Activated CD8-positive, alpha-beta memory T cell treated with anti-CD3 and anti-CD28 coated beads, Interleukin-2, amount 50 U/mL, for 24 hours (primary cell): ENCODE results near the gene TFG.
A peak's percentile ranks its signal among the peaks of the same experiment; 100 is the strongest.
"Not testable (repeated sequence)": the region's sequence is repeated elsewhere in the genome, so short reads cannot be mapped to it uniquely, and the experiment has no call there.

Experiments
- DNase-seq: peaks from one replicate; pipeline ENCODE4 v3.0.0-alpha.2; 2020; ENCODE audit errors: extremely low read depth

TFG gene

DNA sequence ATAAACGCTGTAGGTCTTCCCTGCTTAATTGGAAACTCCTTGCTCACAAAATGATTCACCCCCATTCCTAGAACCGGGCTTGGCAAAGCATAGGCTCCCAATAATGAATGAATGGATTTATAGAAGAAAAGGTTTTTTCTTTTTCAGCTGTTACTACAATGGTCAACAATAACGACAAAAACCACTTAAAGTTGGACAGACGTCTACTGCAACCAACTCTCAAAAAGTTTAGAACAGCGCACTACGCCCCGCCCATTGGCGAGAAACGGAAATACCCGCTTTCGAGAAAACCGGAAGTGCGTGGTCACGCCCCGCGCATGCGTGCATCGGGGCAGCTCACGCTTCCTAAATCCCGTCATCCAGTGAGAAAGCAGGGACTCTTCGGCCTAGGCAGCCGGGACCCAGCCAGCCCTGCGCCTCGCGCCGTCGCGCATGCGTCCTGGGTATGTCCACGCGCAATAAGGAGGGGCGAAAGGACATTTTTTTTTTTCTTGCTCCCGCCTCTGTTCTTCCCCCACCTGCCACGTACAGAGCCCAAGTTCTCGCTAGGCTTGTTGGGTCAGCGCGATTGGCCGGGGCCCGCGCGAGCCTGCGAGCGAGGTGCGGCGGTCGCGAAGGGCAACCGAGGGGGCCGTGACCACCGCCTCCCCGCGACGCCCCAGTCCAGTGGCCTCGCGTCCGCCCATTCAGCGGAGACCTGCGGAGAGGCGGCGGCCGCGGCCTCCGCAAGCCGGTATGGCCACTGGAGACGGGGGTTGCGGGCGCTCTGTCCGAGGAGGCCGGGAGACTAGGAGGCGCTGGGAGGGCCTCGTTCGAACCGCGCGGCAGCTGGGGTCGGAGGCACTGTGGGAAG is at the start of gene TFG:
Gene TFG (plus strand): TSS at position 506 of the 853 bp plus-strand sequence. CDS start 4,192 bp downstream, outside the sequence.
- peak; percentile 95 for DNase-seq

DNA sequence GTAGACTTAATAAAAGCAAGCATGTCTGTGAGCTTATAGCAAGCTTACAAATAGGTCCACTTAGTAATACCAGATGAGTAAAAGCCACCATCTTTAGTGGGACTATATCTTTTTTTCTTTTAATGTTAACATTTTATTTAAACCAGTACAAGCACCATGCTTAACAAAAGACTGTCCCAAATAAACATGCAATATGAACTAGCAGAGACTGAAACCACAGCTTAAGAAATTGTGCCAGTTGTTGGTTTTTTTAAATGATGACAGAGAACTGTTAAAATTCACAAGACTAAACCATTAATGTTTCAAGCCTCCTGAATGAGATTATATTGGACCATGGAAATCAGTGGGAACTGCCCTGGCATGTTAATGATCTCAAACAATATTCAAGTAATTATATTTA is 48.0 kb upstream of the TFG start:
- not testable (repeated sequence) for DNase-seq

DNA sequence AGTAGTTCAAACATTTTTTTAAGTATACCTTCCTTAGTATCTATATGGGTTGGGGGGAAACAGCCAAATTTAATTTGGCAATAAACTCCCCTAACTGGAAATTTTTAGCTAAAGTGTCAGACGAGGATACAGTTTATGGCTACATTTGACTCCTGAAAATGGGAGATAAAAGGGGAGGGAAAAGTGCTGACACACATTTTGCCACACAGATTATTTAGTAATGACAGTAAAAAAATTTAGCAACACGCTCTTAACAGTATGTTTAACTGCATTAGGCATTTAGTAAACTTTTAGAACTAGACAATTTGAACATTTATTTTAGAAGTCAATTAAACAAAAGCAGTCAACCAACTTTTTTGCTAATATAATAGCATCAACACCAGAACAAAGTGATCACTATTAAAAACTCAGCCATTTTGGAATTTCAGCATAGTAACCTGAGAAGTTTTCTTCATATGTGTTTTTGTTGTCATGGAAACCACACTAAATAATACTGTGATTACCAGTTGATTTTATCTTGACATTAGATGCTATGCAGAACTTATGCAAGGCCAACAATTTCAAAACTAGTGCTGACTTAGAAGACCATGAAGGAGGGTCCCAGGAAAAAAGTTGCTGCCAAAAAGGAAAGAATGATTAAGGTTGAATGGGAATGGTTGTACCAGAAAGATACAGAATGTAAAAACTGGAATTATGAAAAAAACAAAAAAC is 47.0 kb upstream of the TFG start:
- DNase-seq = no peak

DNA sequence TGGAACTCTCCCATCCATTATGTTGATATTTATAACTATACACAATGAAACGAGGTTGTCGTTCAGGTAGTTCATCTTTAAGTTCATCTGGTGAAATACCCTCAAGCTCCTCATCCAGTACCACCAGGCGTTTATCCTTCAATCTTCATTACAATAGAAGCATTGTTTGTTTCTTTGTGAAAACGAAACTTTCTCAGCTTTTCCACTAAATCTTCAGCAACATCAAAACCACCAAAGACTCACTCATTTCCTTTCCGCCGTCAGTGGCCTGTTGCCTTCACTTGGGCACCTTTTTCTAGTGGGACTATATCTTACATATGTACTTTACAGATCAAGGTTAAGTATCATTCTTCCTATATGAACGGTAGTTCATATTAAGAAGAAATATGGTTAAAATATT is 44.1 kb upstream of the TFG start:
- DNase-seq = no peak

DNA sequence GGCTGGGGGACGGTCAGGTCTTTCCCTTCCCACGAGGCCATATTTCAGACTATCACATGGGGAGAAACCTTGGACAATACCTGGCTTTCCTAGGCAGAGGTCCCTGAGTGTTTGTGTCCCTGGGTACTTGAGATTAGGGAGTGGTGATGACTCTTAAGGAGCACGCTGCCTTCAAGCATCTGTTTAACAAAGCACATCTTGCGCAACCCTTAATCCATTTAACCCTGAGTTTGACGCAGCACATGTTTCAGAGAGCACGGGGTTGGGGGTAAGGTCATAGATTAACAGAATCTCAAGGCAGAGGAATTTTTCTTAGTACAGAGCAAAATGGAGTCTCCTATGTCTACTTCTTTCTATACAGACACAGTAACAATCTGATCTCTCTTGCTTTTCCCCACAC is 42.6 kb upstream of the TFG start:
- not testable (repeated sequence) for DNase-seq

DNA sequence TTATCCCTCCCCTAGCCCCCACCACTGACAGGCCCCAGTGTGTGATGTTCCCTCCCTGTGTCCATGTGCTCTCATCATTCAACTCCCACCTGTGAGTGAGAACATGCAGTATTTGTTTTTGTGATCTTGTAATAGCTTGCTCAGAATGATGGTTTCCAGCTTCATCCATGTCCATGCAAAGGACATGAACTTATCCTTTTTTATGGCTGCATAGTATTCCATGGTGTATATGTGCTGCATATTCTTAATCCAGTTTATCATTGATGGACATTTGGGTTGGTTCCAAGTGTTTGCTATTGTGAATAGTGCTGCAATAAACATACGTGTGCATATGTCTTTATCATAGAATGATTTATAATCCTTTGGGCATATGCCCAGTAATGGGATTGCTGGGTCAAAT is 42.0 kb upstream of the TFG start:
- not testable (repeated sequence) for DNase-seq

DNA sequence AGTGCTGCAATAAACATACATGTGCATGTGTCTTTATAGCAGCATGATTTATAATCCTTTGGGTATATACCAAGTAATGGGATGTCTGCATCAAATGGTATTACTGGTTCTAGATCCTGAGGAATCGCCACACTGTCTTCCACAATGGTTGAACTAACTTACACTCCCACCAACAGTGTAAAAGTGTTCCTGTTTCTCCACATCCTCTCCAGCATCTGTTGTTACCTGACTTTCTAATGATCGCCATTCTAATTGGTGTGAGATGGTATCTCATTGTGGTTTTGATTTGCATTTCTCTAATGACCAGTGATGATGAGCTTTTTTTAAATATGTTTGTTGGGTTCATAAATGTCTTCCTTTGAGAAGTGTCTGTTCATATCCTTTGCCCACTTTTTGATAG is 38.3 kb upstream of the TFG start:
- DNase-seq = not testable (repeated sequence)

DNA sequence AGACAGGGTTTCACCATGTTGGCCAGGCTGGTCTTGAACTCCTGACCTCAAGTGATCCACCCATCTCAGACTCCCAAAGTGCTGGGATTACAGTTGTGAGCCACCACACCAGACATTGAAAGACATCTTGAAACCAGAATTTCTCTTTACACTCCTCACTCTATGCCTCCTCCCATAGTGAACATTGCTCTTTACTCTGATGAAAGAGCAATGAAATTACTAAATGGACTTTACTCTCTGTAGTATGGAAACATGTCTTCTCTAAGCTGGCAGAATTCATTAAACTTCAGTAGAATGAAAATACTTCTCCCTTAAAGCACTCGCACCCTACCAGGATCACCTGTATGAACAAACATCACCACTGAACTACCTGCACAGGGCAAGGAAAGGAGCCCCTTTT is 27.8 kb upstream of the TFG start:
- DNase-seq = no peak

DNA sequence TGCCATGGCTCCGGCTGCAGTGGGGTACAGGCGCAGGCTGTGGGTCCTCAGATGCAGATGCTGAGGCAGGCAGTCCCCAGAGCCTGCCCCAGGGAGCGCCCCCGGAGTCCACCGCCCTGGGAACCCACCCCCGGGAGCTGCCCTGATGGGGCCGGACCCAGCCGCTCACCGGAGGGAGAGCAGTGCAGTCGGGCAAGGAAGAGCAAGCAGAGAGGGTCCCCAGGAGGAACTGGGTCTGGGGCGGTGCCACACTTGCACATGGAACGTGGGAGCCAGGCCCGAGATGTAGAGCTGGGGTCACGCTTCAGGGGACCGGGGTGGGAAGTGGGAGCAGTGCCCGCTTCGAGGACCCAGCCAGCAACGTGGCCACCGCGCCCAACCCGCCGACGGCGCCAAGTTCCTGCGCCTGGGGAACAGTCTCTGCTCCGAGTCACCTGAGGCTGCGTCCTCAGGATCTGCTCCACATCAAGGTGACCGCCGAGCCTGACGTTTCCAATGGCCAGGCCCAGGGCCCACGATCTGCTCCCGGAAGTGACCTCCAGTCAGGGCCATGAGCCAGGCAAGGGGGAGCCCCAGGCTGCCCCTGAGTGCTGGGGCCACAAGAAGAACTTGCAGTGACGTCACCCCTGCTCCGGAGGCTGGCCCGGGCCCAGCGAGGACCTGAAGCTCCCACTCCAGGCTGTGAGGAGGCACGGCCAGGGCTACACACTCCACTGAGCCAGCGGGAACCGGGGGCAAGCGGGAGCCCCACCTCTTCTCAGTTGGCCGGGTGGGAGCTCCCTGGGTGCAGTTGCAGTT is 27.0 kb upstream of the TFG start:
- DNase-seq = no peak

DNA sequence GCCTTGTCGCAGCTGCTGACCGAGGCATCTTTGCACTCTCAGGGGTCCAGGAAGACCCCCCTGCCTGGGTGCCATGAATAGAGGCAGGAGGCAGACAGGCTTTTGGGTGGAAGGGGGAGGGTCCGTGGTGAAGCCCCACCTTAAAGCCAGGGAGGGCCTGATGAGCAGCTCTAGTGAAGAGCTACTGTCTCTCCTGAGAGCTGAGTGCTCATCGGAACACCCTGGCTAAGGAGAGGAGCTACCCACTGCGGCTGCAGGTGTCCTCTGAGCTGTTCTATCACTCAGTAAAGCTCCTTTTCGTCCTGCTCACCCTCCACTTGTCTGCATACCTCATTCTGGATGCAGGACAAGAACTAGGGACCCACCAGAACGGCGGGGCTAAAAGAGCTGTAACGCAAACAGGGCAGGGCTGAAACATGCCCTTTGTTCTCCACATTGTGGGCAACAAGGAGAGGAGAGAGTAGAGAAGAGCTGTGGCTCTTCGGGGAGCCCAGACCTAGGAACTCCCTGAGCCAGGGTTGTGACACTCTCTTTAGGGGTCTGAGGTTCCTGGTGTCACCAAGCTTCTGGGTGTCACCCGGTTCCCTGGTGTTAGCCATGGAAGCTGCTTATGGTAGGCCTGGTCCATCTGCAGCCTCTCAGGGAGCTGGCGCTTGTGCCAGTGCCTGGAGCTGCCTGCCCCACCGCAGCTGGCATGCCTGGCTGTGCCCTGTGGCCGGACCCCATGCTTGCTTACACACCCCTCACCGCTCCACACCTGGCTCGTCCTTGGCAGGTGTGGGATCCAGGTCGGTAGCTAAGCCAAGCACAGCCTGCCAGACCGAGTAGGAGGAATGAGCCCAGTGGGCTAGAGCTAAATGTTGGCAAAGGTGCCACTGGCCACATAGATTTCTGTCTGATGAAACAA is 26.2 kb upstream of the TFG start:
- DNase-seq = no peak

DNA sequence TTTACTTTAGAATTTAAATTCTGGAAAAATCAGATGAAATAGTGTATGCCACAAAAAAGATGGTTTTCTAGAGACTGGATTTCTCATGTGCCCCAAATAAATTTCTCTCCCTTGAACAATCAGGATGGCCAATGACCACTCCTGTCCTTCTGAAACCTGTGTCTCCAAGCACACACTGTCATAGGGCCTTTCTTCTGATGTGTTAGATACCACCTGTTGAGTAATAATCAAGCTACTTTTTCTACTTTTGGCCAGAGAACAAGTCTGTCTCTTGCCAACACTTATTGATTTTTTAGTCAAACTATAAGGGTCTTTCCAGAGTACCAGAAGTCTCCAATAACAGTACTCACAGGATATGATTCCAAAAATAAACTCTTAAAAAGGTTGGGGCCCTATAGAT is 16.1 kb upstream of the TFG start:
- DNase-seq = no peak

DNA sequence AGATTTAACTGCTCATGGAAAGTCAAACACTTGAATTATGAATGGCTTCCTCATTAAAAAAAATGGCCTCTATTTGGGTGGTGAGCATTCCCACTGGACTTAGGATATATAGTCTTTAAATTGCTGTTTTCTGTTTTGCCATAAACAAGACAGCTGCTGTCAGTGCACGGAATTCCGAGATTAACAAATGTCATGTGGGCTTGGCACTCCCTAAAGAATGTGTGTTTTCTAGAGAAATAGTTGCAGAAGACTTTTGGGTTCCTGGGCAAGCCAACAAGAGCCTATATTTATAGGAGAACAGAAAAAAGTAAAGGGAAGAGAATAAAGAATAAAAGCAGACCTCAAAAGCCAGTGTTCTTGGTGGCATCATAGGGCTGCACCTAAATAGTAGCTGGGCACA is 13.6 kb upstream of the TFG start:
- no peak for DNase-seq

DNA sequence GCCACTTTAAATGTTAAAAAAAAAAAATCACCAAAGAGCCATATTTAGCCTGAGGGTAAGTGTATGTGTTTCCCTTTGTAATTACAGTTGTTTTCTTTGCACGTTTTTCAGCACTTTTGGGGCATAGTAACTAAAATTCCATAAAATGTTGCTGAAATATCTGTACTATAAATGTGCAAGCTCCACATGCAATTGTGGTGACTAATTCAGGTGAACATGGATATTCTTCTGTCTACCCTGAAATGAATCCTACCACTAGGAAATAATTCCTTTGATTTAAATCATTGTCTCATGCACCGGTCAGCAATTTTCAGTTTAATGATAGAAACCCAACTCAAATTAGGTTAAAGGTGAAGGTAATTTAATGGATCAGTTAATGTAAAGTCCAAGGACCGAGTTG is 13.1 kb upstream of the TFG start:
- DNase-seq = no peak

DNA sequence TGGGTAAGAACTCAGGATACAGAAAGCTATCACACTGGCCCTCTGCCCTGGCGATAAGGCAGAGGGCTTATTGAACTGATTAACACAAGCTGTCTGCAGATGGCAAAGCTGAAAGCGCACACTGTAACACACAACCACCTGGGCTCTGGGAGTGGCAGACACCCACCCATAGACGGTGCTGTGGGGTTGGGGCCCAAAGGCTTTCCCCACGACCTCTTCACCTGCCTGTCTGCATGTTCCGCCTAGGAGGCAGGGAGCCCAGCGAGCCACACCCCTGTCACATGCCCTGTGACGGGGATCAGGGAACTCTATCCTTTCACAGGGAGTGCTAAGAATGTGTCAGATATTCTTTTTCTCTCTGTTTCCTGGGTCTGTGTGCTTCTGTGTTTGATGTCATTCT is 12.1 kb upstream of the TFG start:
- no peak for DNase-seq

DNA sequence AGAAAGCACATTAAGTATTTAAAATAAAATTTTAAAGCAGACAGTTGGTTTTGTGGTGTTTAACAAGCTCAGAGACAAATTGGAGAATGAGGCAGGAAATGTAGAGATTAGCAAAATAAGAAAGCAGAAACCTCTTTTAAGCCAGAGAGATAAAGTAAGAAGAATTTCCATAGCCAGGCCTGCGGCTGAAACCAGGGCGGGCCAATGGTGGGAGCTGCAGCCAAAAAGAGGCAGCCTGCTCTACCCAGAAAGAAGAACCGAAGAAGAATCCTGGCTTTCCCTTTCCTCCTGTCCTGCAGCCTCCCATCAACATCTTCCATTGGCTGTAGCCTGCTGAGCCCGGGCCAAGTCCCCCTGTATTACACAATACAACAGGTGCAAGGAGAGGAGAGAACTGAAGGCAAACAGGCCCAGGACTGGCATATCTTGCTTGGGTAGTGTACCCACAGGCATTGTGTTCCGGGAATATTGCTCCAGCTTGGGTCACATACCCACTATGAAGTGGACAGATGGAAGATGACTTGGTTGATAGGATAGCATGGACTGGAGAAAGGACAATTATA is 11.5 kb upstream of the TFG start:
- no peak for DNase-seq

DNA sequence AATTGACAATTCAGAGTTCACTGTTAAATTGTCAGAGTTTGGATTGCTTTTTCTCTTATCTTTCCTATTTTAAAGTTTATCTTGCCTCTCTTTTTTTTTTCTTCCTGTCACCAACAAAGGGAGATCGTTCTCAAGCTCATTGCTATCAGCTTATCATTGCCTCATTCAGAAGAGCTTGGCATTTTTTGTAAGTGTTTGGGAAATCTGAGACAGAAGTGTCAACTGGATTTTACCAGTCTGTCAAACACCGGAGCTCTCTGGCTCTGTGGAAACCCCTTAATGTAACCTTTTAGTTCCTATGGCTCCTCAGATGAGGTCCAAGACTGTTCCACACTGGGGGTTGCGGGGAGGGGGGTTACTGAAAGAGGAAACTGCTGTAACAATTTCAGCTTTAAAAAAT is 10.6 kb upstream of the TFG start:
- DNase-seq = no peak

DNA sequence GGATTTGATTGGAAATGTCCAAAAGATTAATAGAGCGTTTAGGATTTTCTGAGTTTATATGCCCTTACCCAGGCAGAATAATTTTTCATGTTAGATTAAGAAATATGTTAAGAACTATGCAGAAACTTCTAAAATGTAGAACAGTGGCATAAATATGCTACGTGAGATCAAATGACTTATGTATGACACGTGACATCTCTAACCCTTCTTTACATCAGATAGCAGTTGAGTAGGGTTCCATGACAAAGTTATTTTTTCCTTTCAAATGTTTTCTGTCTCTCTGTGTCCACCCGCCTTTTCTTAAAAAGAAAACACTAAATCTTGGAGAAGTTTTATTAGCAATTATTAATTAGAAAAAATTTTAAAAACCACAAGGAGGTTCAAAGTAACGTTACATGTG is 8.6 kb upstream of the TFG start:
- no peak for DNase-seq

DNA sequence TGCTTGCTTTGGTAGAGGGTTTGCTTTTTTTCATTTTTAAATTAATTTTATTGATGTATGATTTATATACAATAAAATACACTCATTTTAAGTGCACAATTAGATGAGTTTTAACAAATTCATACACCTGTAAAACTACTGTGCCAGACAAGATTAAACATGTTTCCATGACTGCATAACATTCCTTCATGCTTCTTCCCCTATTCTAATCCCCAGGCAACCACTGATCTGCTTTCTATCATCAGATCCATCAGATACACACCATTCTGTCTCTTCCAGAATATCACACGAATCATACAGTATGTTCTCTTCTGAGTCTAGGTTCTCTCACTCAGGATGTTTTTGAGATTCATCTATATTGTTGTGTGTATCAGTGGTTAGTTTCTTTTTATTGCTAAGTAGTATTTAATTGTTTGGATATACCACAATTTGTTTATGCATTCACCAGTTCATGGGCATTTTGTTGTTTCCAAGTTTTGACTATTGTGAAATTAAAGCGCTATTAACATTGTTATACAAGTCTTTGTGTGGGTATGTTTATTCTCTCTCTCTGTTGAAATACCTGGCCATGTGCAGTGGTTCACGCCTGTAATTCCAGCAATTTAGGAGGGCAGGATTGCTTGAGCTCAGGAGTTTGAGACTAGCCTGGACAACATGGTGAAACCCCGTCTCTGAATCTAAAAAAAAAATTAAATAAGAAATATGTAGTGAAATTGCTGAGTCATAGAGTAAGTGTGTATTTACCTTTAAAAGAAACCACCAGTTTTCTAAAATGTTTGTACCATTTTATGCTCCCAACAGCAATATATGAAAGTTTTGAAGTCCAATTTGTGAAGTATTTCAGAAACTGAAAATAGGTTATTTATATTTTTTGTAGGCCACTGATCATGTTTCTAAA is 7.0 kb upstream of the TFG start:
- DNase-seq = no peak

DNA sequence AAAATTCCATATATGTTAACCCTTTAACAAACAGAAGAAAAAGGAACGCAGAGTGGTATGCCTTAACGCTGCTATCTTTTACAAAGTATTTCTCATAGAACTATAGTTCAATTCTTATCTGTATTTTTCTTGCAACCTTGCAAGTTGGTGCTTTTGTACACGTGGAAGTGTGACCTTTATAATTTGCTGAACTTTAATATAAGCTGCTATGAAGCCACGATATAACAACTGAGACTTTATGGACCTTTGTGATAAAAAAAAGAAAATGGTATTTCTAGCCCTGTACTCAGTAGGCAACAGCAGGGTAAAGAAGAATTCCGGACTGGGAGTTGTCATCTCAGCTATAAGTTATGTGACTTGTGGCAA is 6.3 kb upstream of the TFG start:
- DNase-seq = no peak

DNA sequence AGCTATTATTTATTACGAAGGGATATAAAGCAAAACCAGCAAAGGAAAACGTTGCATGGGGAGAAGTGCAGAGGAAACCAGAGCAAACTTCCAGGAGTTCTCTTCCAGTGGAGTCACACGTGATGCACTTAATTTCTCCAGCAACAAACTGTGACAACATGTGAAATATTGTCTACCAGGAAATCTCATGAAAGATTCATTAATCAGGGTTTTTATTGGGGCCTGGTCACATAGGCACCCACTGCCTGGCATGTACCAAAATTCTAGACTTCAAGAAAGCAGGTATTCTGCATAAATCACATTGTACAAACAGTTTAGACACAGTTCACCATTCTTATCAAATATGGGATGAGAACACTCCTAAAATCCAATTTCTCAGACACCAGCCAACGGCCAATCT is 5.4 kb upstream of the TFG start:
- no peak for DNase-seq
